SK-N-SH treated with all-trans-retinoic acid at 6 μM for 48 hours (cell line): ENCODE results near the gene UBXN1.

Experiments
- CSDC2 ChIP-seq: fragments of 250-450 bp; sonication (Bioruptor Pico); IDR thresholded peaks from 2 replicates; pipeline ENCODE4 v1.5.0; 2020; ENCODE audit warnings: mild to moderate bottlenecking, moderate library complexity
- ISL1 ChIP-seq: fragments of 250-450 bp; sonication (Bioruptor Pico); IDR thresholded peaks from 2 replicates; pipeline ENCODE4 v2.1.2; 2022; ENCODE audit warnings: mild to moderate bottlenecking, moderate library complexity
- TF ChIP-seq, protein P1 (sequence below): fragments of 250-450 bp; sonication (Bioruptor Pico); IDR thresholded peaks from 2 replicates; pipeline ENCODE4 v1.8.0; 2020; ENCODE audit warnings: mild to moderate bottlenecking, moderate library complexity, borderline replicate concordance

- TF ChIP-seq, protein P1, sequence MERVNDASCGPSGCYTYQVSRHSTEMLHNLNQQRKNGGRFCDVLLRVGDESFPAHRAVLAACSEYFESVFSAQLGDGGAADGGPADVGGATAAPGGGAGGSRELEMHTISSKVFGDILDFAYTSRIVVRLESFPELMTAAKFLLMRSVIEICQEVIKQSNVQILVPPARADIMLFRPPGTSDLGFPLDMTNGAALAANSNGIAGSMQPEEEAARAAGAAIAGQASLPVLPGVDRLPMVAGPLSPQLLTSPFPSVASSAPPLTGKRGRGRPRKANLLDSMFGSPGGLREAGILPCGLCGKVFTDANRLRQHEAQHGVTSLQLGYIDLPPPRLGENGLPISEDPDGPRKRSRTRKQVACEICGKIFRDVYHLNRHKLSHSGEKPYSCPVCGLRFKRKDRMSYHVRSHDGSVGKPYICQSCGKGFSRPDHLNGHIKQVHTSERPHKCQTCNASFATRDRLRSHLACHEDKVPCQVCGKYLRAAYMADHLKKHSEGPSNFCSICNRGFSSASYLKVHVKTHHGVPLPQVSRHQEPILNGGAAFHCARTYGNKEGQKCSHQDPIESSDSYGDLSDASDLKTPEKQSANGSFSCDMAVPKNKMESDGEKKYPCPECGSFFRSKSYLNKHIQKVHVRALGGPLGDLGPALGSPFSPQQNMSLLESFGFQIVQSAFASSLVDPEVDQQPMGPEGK = no peak
- TF ChIP-seq ISL1 (CRISPR knock-in tag) (no peak), CSDC2 (CRISPR knock-in tag) (no peak)
These were observed 29.4 kb downstream of the UBXN1 start for GRCh38 chr11:62649486-62649885.
